ENCODE measurements around the gene SHTN1.
A peak's percentile ranks its signal among the peaks of the same experiment; 100 is the strongest.

SHTN1 gene

GRCh38 chr10:116978901-116979300 is 26.1 kb downstream of the SHTN1 start:
- no peak for TF ChIP-seq CTCF (IDR thresholded peaks at IDR 0.05; ENCODE audit: control insufficient read depth, insufficient read depth, low read depth, low read length, missing control alignments)

GRCh38 chr10:116974456-116975005 is 30.5 kb downstream of the SHTN1 start:
- TF ChIP-seq CTCF (IDR thresholded peaks at IDR 0.05; ENCODE audit: control insufficient read depth, insufficient read depth, low read depth, low read length, missing control alignments), result no peak
- peak; percentile 20 for DNase-seq (ENCODE audit: low read depth)
- H3K4me3 ChIP-seq (ENCODE audit: control insufficient read depth, low read depth, low read length), result no peak overlapping the region

More at GRCh38 chr10:116978901-116979300, 26.1 kb downstream of the SHTN1 start:
- no peak overlapping the region for H3K4me3 ChIP-seq (ENCODE audit: control insufficient read depth, low read depth, low read length)
- DNase-seq (ENCODE audit: low read depth), result no peak

- no peak overlapping the region for H3K4me3 ChIP-seq (ENCODE audit: control insufficient read depth, low read depth, low read length)
- no peak for TF ChIP-seq CTCF (IDR thresholded peaks at IDR 0.05; ENCODE audit: control insufficient read depth, insufficient read depth, low read depth, low read length, missing control alignments)
- no peak for DNase-seq (ENCODE audit: low read depth)
Observed at GRCh38 chr10:116973946-116974455, 31.0 kb downstream of the SHTN1 start.

- no peak for DNase-seq (ENCODE audit: low read depth)
- H3K4me3 ChIP-seq (ENCODE audit: control insufficient read depth, low read depth, low read length), result no peak overlapping the region
- TF ChIP-seq CTCF (IDR thresholded peaks at IDR 0.05; ENCODE audit: control insufficient read depth, insufficient read depth, low read depth, low read length, missing control alignments), result no peak
Observed at GRCh38 chr10:116973371-116973905, 31.5 kb downstream of the SHTN1 start.

DNA sequence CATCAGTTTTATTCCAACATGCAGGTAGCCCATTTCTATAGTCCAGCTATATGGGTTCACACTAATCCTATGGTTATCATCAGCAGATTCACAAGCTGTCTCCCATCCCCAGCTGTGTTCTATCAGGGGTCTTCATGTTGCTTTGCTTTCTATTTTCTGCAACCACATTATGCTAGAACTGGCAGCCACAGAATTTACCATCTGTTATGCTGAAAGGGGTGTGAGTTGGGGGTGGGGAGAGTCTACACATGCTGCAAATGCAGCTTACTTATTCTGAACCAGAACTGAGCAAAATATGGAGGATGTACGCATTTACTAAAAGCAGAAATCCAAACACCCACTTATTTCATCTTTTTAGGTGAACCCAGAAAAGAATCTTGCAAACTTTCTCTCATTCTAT is 32.9 kb downstream of the SHTN1 start:
- no peak overlapping the region for H3K4me3 ChIP-seq (ENCODE audit: control insufficient read depth, low read depth, low read length)
- no peak for DNase-seq (ENCODE audit: low read depth)
- no peak for TF ChIP-seq CTCF (IDR thresholded peaks at IDR 0.05; ENCODE audit: control insufficient read depth, insufficient read depth, low read depth, low read length, missing control alignments)

DNA sequence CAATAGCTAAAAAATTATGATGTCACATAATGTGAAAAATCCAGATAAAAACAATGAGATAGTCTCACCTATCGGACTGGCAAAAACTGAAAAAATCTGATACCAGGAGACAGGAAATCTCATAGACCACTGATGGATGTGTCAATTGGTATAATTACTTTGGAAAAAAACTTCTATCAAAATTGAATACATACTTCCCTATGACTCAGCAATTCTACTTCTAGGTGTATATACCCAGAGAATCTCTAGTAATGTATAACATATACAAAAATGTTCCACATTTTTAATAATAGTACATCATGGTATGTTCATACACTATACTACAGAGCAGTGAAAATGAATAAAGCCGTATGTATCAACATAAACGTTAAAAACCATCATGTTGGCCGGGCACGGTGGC is 34.9 kb downstream of the SHTN1 start:
- no peak for DNase-seq (ENCODE audit: low read depth)
- no peak for TF ChIP-seq CTCF (IDR thresholded peaks at IDR 0.05; ENCODE audit: control insufficient read depth, insufficient read depth, low read depth, low read length, missing control alignments)
- H3K4me3 ChIP-seq (ENCODE audit: control insufficient read depth, low read depth, low read length), result no peak overlapping the region
